Stimulated activated CD8-positive, alpha-beta memory T cell treated with anti-CD3 and anti-CD28 coated beads, Interleukin-15, amount 100 ng/mL, for 1 hour (primary cell): ENCODE data around the gene CD163.
"Not testable (repeated sequence)": the region's sequence is repeated elsewhere in the genome, so short reads cannot be mapped to it uniquely, and the experiment has no call there.

Experiments
- DNase-seq: peaks from one replicate; pipeline ENCODE4 v3.0.0-alpha.2; 2020; ENCODE audit warnings: low read depth

The CD163 gene

DNA sequence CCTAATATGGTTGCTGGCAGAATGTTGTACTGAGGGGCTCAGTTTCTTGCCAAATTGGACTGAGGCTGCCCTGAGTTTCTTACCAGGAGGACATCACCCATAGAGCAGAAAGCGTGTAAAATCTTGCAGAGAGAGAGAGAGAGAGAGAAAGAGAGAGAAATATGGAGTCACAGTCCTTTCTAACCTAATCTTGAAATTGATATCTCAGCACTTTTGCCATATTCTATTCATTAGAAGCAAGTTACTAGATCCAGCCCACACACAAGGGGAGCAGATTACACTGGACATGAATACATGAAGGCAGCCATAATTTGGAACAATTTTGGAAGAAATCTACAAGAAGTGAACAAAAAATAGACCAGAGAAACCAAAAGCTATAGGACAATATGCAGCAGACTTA is 55.5 kb downstream of the CD163 start:
- DNase-seq = no peak

DNA sequence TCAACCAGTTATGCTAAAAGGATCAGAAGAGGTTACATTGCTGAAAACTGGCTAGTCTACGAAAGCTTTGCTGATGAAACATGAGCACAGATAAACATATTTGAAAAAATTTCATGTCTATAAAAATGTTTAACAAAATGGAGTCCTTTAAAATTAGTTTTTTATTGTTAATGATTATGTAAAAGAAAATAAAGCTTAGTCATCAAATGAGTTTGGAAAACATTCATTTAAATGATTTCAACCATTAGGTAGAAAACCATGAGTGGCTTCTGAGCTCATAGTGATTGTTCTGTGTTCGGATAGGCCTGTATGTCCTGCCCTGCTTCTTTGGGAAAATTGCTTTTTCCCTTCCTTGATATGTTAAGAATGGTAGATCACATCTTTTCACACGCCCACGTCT is 59.0 kb downstream of the CD163 start:
- no peak for DNase-seq

DNA sequence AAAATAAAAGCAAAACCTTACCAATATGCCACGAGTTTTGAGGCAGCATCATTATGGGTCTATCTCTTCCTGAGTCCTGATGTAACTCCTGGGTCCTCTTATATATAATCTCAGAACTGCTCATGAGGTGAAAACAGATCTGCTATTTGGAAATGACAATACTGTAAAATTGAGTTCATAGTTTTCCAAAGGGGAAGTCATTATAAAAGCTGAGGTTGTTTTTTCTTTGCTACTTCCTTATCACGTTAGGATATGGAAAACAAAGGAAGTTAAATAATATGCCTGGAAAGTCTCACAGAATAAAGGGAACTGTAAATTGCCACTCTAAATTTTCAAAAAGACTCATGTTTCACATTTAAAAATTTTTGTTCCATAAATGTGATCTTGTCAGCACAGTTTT is 59.5 kb downstream of the CD163 start, which contains the start of gene CD163L1:
Gene CD163L1 (minus strand): TSS at position 78 of the 400 bp plus-strand sequence. CDS start 26 bp downstream, at position 52.
- DNase-seq = no peak

GRCh38 chr12:7441216-7441615 is 62.4 kb downstream of the CD163 start:
- DNase-seq = no peak

GRCh38 chr12:7439579-7440505 is 63.7 kb downstream of the CD163 start:
- no peak for DNase-seq

DNA sequence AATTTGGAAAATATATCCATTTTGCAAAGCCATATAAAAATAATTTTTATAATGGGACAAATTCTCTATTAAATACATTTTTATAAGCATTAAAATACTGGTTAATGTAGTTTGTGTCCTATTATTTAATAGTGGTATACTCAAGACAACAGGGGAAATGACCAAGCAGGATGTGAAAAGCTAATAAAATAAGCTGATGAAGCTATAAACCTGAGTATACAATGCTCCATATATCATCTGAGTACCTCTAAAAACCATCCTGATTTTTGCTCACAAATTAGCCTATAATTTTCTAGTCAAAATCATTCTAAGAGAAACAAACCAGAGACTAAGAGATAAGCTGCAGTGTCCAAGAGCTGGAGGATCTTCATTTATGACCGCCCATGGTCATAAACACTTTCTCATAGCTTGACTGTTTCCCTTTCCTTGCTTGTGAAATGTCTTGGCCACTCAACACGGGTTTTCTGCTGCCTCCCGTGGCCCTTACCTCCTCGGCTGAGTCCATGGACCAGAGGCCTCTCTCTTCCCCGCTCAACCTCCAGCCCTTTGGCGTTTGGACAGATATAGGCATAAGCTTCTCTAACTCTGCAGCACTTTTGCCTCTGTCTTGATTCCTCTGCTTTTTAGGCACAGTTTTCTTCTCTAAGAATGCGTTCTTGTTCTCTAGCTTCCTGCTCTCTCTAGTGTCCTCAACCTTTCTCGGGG is 65.1 kb downstream of the CD163 start:
- not testable (repeated sequence) for DNase-seq

GRCh38 chr12:7437494-7437893 is 66.1 kb downstream of the CD163 start:
- not testable (repeated sequence) for DNase-seq

- DNase-seq = no peak
These were observed 68.9 kb downstream of the CD163 start for GRCh38 chr12:7434670-7435069.

DNA sequence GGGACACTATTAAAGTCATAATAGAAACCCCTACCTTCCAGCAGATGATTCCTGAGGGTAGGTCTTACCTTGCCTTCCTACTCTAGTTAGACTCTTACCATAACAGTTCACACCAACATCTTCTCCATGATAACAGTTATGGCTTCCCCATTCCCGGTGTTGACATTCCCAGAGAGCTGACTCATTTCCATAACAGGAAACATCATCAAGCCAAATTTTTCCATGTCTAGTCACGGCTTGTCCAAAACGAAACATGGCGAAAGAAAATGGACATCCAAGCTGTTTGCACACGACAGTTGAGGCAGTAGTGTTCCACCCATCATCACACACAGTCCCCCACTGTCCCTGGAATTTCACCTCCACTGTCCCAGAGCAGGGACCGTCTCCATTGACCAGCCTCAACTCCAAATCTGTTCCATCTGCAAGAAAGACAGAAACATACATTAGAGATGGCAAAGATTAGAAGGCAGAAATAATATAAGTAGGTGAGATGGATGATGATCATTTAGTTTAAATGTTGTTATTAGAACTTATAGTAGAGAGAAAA is 70.2 kb downstream of the CD163 start:
- no peak for DNase-seq

- DNase-seq = no peak
These were observed 71.4 kb downstream of the CD163 start for GRCh38 chr12:7431993-7432685.
